HG03571 (cell line): ENCODE data around the gene BLTP2.
"Not testable (repeated sequence)": the region's sequence is repeated elsewhere in the genome, so short reads cannot be mapped to it uniquely, and the experiment has no call there.

Experiments
- ATAC-seq: cut with Tn5 transposase; IDR thresholded peaks from one replicate; pipeline ENCODE4 v1.9.1; 2021; ENCODE audit not compliant: unreplicated experiment

The BLTP2 gene

GRCh38 chr17:28648698-28649097 lies 3.7 kb upstream of the BLTP2 start:
- no peak for ATAC-seq

- ATAC-seq = no peak
These were observed 1.2 kb upstream of the BLTP2 start for GRCh38 chr17:28646039-28646754.

DNA sequence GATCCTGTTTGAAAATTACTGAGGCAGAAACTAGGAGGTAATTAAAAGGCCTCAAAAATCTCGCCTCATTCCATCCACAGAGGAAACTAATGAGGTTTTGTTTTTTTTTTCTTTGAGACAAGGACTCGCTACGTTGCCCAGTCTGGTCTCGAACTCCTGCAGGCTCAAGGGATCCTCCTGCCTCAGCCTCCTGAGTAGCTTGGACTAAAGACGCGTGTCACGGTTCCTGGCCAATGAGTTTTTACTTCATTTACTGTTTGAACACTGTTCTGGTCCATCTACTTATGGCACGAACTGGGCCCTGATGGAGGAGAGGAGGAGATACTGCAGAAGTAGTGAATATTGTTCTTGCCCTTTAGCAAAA lies 600 bp upstream of the BLTP2 start:
- no peak for ATAC-seq

- no peak for ATAC-seq
These were observed 773 bp downstream of the BLTP2 start for GRCh38 chr17:28643983-28644786.

DNA sequence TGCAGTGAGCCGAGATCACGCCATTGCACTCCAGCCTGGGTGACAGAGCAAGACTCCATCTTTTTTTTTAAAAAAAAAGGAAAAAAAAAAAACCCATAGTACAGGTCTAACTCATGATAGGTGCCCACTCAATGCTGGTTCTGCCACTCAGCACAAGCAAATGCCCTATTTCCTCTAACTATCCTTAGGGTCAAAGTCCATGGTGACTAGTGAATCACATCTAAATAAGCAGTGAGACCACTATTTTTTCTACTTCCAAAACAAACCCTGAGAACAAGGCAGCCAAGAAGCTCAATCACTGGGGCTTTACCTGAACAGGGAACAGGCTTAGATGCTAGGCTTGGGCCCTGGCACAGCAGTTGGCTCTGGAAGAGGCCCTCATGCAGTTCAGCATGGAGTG lies 3.4 kb downstream of the BLTP2 start:
- ATAC-seq = no peak

GRCh38 chr17:28635506-28635905 lies 9.5 kb downstream of the BLTP2 start:
- no peak for ATAC-seq

DNA sequence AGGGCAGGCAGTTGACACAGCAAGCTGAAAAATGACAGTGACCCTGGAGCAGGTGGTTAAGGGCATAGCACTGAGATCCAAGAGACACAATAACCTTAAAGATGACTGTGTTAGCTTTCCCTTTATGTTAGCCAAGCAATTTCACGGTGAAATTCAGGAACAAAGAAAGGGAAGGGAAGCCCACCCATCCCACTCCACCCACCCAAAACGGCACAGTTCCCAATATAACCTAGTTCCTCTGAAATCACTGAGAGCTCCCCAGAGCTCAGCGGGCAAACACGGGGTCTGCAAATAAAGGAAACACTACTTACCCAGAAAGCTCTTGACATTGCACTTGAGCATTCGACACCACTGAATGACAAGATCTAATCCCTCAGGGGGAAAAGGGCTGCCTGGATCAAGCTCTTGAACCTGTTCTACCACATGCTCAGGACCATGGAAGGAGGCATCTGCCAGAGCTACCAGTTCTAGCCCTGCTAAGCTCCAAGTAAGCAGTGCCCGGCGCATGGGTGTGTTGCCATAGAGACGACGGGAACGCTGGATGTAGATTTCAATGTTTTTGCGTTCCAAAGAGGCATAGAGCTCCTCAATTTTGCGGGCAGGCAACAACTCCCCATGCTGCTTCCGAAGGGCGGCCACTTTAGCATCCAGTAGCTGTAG lies 10.6 kb downstream of the BLTP2 start:
- no peak for ATAC-seq

- no peak for ATAC-seq
These were observed 18.1 kb downstream of the BLTP2 start for GRCh38 chr17:28626818-28627217.

DNA sequence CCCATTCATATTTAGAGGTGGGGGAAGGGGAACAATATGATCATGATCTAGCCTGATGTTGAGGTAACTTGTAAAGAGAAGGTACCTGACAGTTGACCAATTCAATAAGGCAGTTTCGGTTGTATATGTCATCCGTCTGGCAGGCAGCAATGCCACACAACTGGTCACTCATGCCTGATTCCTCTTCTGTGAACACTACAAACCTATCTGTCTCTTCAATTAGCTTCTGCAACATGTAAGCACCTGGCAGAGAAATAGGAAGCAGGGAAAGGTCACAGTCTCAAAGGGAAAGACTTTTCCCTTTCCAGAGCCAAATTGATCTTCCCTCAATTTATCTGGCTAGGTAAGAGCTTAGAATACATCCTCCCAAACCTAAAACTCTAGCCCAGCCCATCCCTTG lies 20.8 kb downstream of the BLTP2 start:
- no peak for ATAC-seq

DNA sequence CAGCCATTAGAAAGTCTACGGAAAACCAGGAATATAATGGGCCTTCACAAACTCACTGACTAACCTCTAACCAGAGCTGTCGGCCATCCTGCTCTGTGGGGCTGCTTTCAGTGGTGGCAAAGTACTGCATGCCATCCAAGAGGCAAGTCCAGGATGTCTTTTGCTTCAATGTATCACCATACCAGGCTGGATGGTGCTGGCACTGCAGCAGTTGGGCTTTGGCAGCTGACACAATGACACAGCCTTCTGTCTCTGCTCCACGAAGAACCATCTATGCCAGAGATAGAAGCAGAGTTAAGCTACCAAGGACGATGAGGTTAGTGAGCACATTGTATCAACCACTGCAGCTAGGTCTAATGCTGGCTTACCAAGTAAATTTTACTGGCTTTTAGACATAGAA lies 21.3 kb downstream of the BLTP2 start:
- no peak for ATAC-seq

- no peak for ATAC-seq
These were observed 22.8 kb downstream of the BLTP2 start for GRCh38 chr17:28622186-28622585.

GRCh38 chr17:28620010-28620409 lies 24.9 kb downstream of the BLTP2 start:
- ATAC-seq = no peak

GRCh38 chr17:28618464-28618863 lies 26.5 kb downstream of the BLTP2 start:
- no peak for ATAC-seq

- no peak for ATAC-seq
These were observed 28.7 kb downstream of the BLTP2 start for GRCh38 chr17:28616281-28616680.

DNA sequence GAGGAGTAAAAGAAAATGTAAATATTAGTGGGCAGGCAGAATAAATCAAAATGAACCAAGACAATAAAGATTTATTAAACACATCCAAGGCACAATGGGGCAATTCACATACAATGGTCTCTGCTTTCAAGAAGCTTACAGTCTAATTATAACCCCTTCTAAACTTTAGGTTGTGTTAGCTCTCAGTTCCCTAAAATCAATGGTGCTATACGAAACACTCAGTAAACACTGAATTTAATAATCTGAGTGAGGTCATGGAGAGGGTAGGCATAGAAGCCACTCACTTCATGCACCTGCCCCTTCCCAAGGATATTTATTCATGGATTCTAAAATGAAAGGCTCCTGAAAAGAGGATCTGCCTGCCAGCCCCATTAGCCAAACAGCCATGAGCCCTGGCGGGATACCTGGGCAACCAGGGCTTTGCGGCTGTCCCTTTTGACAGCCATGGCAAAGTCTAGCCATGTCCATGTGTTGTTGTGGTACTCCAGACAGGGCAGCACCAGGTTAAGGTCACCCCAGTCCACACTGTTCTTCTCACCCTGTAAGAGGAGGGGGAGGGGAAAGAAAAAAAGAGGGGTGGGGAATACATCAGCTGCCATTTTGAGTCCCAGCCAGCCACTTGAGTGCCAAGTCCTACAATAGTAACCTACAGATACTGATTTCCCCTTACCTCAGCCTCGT lies 29.6 kb downstream of the BLTP2 start:
- ATAC-seq = no peak

GRCh38 chr17:28613931-28614381 lies 31.0 kb downstream of the BLTP2 start, which contains the start of gene RSKR:
TSS of gene RSKR (minus strand) at chr17:28614185. CDS start at chr17:28614161, 24 bp downstream.
- ATAC-seq = no peak

DNA sequence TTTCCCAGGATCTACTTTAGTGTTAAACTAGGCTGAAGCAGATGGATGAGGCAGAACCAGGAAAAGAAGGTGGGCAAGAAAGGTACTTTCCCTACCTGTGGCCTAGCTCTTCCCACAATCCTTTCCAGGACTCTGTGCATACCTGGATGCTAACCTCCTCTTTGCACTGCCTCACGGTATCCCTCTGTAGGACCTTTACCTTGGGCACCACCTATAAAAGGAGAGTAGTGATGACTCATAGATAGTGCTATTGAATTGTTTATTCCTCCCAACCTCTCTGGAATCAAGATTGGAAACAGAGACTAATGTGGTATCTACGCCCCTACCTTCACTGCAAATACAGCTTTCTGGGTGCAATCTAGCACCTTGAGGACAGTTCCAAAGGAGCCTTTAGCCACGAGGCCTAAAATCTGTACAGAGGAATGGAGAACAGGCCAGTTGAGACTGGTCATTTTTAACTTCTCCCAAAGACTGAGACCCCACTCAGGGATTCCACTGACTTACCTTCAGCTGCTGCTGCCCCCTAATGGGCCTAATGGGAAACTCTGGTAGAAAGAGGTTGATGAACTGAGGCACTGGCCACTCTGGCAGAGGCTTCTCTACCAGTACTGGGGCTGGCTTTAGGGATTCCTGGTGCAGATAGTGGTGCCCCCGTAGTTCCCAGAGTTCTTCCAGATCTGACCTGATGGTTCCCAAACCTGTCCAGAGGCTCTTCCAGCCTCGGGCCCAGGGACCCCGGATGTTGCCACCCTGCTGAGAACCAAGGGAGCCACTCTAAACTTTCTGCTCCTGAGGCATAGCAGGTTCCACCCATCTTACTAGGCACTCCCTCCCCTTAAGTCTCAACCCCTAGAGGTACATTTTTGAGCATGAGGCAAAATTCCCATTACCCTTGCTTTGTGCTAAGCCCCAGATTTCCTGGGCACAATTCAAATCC lies 31.8 kb downstream of the BLTP2 start:
- no peak for ATAC-seq

GRCh38 chr17:28612531-28612930 lies 32.4 kb downstream of the BLTP2 start:
- no peak for ATAC-seq

- ATAC-seq = no peak
These were observed 34.6 kb downstream of the BLTP2 start for GRCh38 chr17:28610376-28610775.

- not testable (repeated sequence) for ATAC-seq
These were observed 40.9 kb downstream of the BLTP2 start for GRCh38 chr17:28604031-28604430.
